H1 (cell line): ENCODE results near the gene VMO1.

ENCODE experiments used
- EP300 ChIP-seq, 2 experiments: IDR thresholded peaks; 1 replicate in 1 of 2; 2 replicates in 1 of 2; pipeline ENCODE4 v1.6.1; 2011 to 2012; ENCODE audit warnings: low read depth in 2 of 2, low read length in 2 of 2, mild to moderate bottlenecking in 2 of 2, borderline replicate concordance in 1 of 2, inconsistent platforms in 1 of 2, moderate library complexity in 1 of 2
- JUN ChIP-seq: IDR thresholded peaks from 2 replicates; pipeline ENCODE4 v1.6.1; 2011; ENCODE audit warnings: low read depth, mild to moderate bottlenecking, improper control_type of control experiment, low read length
- POLR2AphosphoS5 ChIP-seq: IDR thresholded peaks from 2 replicates; pipeline ENCODE4 v1.6.1; 2011; ENCODE audit warnings: low read depth, low read length
- TF ChIP-seq, protein P1 (sequence below), 3 experiments: IDR thresholded peaks; 1 replicate in 2 of 3; 2 replicates in 1 of 3; pipeline versions ENCODE4 v1.5.1 to v1.6.1; 2011; ENCODE audit warnings: low read length in 3 of 3, mild to moderate bottlenecking in 3 of 3, inconsistent platforms in 2 of 3, low read depth in 1 of 3, moderate library complexity in 1 of 3; ENCODE audit not compliant: insufficient read depth in 1 of 3; ENCODE audit errors: control extremely low read depth in 1 of 3
- TF ChIP-seq, protein P2 (sequence below): IDR thresholded peaks from 2 replicates; pipeline ENCODE4 v1.6.1; 2012; ENCODE audit warnings: low read length, inconsistent platforms

DNA sequence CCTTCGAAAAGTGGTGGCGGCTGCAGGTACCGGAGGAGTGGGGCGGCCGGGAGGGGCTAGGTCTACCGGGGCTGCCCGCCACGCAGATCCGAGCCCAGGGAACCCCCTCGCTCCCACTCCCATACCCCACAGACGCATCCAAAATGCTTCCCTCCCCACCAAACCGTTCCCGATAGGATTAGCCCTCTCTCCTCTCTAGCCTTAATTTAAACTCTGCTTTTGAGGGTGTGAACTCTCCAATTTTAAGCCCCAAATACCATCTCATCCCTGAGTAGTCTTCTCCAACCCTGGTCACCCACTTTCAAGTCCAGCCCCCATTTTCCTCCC, 46.2 kb downstream of the VMO1 start:
- TF ChIP-seq, protein P1, sequence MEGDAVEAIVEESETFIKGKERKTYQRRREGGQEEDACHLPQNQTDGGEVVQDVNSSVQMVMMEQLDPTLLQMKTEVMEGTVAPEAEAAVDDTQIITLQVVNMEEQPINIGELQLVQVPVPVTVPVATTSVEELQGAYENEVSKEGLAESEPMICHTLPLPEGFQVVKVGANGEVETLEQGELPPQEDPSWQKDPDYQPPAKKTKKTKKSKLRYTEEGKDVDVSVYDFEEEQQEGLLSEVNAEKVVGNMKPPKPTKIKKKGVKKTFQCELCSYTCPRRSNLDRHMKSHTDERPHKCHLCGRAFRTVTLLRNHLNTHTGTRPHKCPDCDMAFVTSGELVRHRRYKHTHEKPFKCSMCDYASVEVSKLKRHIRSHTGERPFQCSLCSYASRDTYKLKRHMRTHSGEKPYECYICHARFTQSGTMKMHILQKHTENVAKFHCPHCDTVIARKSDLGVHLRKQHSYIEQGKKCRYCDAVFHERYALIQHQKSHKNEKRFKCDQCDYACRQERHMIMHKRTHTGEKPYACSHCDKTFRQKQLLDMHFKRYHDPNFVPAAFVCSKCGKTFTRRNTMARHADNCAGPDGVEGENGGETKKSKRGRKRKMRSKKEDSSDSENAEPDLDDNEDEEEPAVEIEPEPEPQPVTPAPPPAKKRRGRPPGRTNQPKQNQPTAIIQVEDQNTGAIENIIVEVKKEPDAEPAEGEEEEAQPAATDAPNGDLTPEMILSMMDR (IDR thresholded peaks at IDR 0.05; ENCODE audit: control extremely low read depth in 1 of 3, insufficient read depth in 1 of 3, low read depth in 1 of 3, low read length in 3 of 3): no peak
- TF ChIP-seq, protein P2, sequence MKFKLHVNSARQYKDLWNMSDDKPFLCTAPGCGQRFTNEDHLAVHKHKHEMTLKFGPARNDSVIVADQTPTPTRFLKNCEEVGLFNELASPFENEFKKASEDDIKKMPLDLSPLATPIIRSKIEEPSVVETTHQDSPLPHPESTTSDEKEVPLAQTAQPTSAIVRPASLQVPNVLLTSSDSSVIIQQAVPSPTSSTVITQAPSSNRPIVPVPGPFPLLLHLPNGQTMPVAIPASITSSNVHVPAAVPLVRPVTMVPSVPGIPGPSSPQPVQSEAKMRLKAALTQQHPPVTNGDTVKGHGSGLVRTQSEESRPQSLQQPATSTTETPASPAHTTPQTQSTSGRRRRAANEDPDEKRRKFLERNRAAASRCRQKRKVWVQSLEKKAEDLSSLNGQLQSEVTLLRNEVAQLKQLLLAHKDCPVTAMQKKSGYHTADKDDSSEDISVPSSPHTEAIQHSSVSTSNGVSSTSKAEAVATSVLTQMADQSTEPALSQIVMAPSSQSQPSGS: no peak
- TF ChIP-seq POLR2AphosphoS5: no peak
- TF ChIP-seq EP300 (IDR thresholded peaks at IDR 0.05; ENCODE audit: borderline replicate concordance in 1 of 2, low read depth in 2 of 2, low read length in 2 of 2): no peak
- no peak for TF ChIP-seq JUN
